Heart right ventricle (tissue), 16 donors: ENCODE measurements around the gene MVB12B. TPM values are rescaled to one million over a fixed set of nuclear protein-coding genes. Genes with fewer than 3 reads are reported as not detected.

Experiments
- ATAC-seq, 8 donors: fragments of 200-7000 bp; cut with Tn5 transposase; one replicate each; pipeline ENCODE4 v1.9.1; 2020; ENCODE audit warnings: mild to moderate bottlenecking in 8 of 8, moderate library complexity in 8 of 8, moderate number of reproducible peaks in 1 of 8
- DNase-seq, 2 donors: peaks; one replicate each; pipeline ENCODE4 v3.0.0-alpha.2; 2020
- H3K27ac ChIP-seq, 10 donors: fragments of 200-600 bp; sonication (generic) in 2 of 10; one replicate each; pipeline versions ENCODE4 v1.5.0 to v1.8.0; 2020 to 2022; ENCODE audit warnings: mild to moderate bottlenecking in 3 of 10
- H3K27me3 ChIP-seq, 7 donors: fragments of 200-600 bp; one replicate each; pipeline ENCODE4 v1.8.0; 2021 to 2022; ENCODE audit warnings: mild to moderate bottlenecking in 2 of 7
- H3K36me3 ChIP-seq, 9 donors: fragments of 200-600 bp; sonication (generic) in 1 of 9; one replicate each; pipeline versions ENCODE4 v1.5.0 to v1.8.0; 2020 to 2022; ENCODE audit warnings: mild to moderate bottlenecking in 2 of 9
- H3K4me1 ChIP-seq, 9 donors: fragments of 200-600 bp; sonication (generic) in 1 of 9; one replicate each; pipeline versions ENCODE4 v1.5.0 to v1.8.0; 2020 to 2022; ENCODE audit warnings: mild to moderate bottlenecking in 4 of 9
- H3K4me3 ChIP-seq, 10 donors: fragments of 200-600 bp; sonication (generic) in 2 of 10; one replicate each; pipeline versions ENCODE4 v1.5.0 to v1.8.0; 2020 to 2022; ENCODE audit warnings: mild to moderate bottlenecking in 7 of 10, moderate library complexity in 2 of 10
- H3K9me3 ChIP-seq, 11 donors: fragments of 200-600 bp in 10 of 11; sonication (generic) in 2 of 11; one replicate each; pipeline versions ENCODE4 v1.5.0 to v1.8.0; 2013 to 2022; ENCODE audit warnings: mild to moderate bottlenecking in 2 of 11, control low read depth in 1 of 11, moderate library complexity in 1 of 11
- WGBS, 2 donors: extraction: QIAGEN DNeasy Blood & Tissue Kit; methylation state at CpG; one replicate each; pipeline ENCODE4 v1.1.7; 2013; ENCODE audit warnings: inconsistent platforms in 1 of 2; 5-methylcytosine and 5-hydroxymethylcytosine counted together
- intact Hi-C, 10 donors: fragments of 100-400 bp; cut with DNase I; formaldehyde crosslinking; loops; one replicate each; pipeline versions ENCODE4 v1.11.1 to v1.14.2; 2022
- polyA plus RNA-seq, 2 donors: library from polyadenylated mRNA; stranded (reverse); fragments of 200-250 nt; gene quantifications; one replicate each; pipeline ENCODE4 v1.2.3, GENCODE V29; 2013
- total RNA-seq, 10 donors: library from RNA; stranded (reverse); fragmentation: NEBNext Ultra II Directional in 3 of 10; extraction: Animal tissue kit (Norgen Biotek cat#: 25700) in 3 of 10; gene quantifications; one replicate each; pipeline versions ENCODE4 v1.2.1 to v1.2.4, GENCODE V29; 2021 to 2023
- TF ChIP-seq, protein P1 (sequence below), 9 donors: fragments of 200-600 bp; sonication (generic) in 2 of 9; IDR thresholded peaks; one replicate each; pipeline versions ENCODE4 v1.5.0 to v1.8.0; 2021 to 2022; ENCODE audit warnings: antibody characterized with exemption in 9 of 9, mild to moderate bottlenecking in 5 of 9, moderate library complexity in 1 of 9
- donor health status: Arrhythmogenic right ventricular cardiomyopathy.
- donor health status: ischemic (EF 13 %, LVEDD 7.1; RV severe dilation, severe dysfunction).
- donor health status: healthy with polysubstance abuse.
- donor health status: DM: no; HTN: yes; CAD: no.
- donor health status: DM: no; HTN: no; CAD: no.
- donor health status: ischemic (EF 25% LVEDD 6.9; RV normal size, moderate dysfunction).
- donor health status: ischemic (EF 25% LVEDD 5.7; RV mildly dilated, moderate dysfunction).
- donor health status: healthy.
- donor health status: DM: yes; HTN: yes; CAD: no.
- donor health status: Ischemic cardiomyopathy.
- donor health status: ischemic (EF 35%, LVEDD 5.7; RV mildly dilated, moderate dysfunction).
- donor health status: nonischemic (EF 11% LVEDD 7.7; RV severe dilation, severe dysfunction).
- donor health status: DM: yes; HTN: yes; CAD: no.
- donor health status: PGD.
- donor health status: ischemic (EF 29% LVEDD 5.4; RV normal size, mild dysfunction).
- donor health status: nonischemic (EF 23%, LVEDD 6.1; RV moderate dilation, normal function).

The MVB12B gene
- total and polyA plus RNA-seq, 12 donors, result 2.8 to 16.5 (median 10.6) TPM

DNA sequence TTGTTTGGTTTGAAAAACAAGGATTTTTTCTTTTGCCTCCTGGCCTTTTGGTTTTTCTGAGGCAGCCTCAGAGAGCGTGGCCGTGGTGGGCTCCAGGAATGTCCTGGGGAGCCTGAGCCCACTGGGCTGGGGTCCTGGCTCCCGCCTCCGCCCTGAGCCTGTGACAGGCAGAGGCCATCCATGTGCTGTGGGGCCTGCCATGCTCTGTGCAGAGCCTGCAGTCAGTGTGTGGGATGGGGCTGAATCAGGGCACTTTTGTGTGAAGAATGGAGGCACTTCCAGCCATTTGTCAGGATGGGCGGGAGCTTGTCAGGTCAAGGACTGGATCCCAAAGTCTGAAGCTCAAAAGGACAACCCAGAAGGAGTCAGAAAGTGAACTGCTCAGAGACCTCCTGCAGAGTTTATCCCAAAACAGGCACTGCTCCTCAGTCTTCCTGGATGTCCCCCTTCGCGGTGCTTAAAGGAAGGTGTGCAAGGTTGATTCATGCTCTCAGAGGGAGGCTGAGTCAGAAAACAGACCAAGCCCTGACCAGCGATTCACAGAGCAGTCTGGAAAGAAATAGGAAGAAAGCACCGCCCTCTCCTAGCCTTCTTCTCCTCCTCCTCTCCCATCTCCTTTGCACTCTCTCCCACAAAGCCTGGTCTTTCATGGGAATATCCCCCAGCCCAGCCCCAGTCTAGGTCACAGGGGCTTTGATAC lies 53.2 kb downstream of the MVB12B start:
- TF ChIP-seq, protein P1, sequence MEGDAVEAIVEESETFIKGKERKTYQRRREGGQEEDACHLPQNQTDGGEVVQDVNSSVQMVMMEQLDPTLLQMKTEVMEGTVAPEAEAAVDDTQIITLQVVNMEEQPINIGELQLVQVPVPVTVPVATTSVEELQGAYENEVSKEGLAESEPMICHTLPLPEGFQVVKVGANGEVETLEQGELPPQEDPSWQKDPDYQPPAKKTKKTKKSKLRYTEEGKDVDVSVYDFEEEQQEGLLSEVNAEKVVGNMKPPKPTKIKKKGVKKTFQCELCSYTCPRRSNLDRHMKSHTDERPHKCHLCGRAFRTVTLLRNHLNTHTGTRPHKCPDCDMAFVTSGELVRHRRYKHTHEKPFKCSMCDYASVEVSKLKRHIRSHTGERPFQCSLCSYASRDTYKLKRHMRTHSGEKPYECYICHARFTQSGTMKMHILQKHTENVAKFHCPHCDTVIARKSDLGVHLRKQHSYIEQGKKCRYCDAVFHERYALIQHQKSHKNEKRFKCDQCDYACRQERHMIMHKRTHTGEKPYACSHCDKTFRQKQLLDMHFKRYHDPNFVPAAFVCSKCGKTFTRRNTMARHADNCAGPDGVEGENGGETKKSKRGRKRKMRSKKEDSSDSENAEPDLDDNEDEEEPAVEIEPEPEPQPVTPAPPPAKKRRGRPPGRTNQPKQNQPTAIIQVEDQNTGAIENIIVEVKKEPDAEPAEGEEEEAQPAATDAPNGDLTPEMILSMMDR (IDR thresholded peaks at IDR 0.05), result no peak
- no peaks in the 10 kb centered on the region for H3K27me3 ChIP-seq
- H3K4me1 ChIP-seq, result peaks cover 0 to 40% (median 17%) of the 10 kb centered on the region in 9 donors
- intact Hi-C loops, result no loop called here
- H3K9me3 ChIP-seq, result no peaks in the 10 kb centered on the region
- H3K4me3 ChIP-seq, result no peak overlapping the region
- H3K36me3 ChIP-seq, result peaks cover 0 to 24% (median 0%) of the 10 kb centered on the region in 9 donors
- WGBS, 2 donors, result 85 to 90% methylated on average over 9 of the region's 9 CpGs
- H3K27ac ChIP-seq, result no peak overlapping the region
- no peak for DNase-seq
- no peak for ATAC-seq

DNA sequence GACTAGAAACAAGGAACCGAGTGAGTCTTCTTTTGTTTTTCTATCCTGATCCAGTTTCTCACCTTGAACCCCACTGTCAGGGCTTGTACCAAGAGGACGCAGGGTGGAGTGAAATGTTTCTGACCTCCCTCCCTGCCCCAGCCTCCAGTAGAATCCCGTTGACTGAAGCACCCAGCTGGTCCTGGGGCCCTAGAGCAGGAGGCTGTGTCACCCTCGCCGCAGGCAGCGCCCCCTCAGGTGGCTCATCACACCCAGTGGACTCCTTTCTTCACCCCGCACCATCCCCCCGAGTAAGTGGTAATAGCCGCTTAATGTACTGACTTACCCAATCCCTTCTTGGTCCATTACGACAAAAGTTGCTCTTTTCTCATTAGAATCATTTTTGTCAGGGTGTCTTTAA lies 53.8 kb downstream of the MVB12B start:
- WGBS, 2 donors, result 87 to 93% methylated on average over 10 of the region's 10 CpGs

DNA sequence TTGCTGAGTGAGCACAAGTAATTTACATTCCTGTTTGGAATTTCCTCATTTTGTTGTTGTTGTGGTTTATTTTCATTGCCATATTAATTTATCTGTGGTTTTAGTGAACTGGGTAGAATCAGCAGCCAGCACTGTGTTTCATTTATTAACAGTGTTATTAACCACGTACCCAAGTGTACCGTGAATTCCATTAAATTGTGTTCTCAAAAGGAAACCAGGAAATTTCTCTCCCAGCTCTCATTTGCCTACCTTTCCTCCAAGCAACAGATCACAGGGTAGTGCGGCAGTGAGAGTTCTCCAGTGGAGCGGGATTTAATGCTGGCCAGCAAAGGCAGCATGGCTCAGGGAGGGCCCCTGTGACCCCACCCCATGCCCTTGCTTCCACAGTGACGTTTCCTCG lies 54.6 kb downstream of the MVB12B start:
- WGBS, 2 donors, result 88 to 96% methylated on average over 6 of the region's 6 CpGs
- DNase-seq (no peak), ATAC-seq (no peak)
- TF ChIP-seq, protein P1 (IDR thresholded peaks at IDR 0.05), result no peak
- no peak overlapping the region for H3K4me3 ChIP-seq
- peaks cover 0 to 28% (median 0%) of the 10 kb centered on the region in 9 donors for H3K36me3 ChIP-seq
- intact Hi-C loops, result no loop called here
- H3K4me1 ChIP-seq, result peaks cover 0 to 27% (median 6%) of the 10 kb centered on the region in 9 donors
- no peaks in the 10 kb centered on the region for H3K27me3 ChIP-seq
- no peak overlapping the region for H3K27ac ChIP-seq
- H3K9me3 ChIP-seq, result no peaks in the 10 kb centered on the region

More for the DNA sequence above, 53.8 kb downstream of the MVB12B start:
- H3K27me3 ChIP-seq, result no peaks in the 10 kb centered on the region
- no peak overlapping the region for H3K27ac ChIP-seq
- peaks cover 0 to 26% (median 0%) of the 10 kb centered on the region in 9 donors for H3K36me3 ChIP-seq
- H3K4me1 ChIP-seq, result peaks cover 0 to 34% (median 11%) of the 10 kb centered on the region in 9 donors
- ATAC-seq (no peak), DNase-seq (no peak)
- H3K9me3 ChIP-seq, result no peaks in the 10 kb centered on the region
- H3K4me3 ChIP-seq, result no peak overlapping the region
- TF ChIP-seq, protein P1 (IDR thresholded peaks at IDR 0.05), result no peak
- intact Hi-C loops, result no loop called here

DNA sequence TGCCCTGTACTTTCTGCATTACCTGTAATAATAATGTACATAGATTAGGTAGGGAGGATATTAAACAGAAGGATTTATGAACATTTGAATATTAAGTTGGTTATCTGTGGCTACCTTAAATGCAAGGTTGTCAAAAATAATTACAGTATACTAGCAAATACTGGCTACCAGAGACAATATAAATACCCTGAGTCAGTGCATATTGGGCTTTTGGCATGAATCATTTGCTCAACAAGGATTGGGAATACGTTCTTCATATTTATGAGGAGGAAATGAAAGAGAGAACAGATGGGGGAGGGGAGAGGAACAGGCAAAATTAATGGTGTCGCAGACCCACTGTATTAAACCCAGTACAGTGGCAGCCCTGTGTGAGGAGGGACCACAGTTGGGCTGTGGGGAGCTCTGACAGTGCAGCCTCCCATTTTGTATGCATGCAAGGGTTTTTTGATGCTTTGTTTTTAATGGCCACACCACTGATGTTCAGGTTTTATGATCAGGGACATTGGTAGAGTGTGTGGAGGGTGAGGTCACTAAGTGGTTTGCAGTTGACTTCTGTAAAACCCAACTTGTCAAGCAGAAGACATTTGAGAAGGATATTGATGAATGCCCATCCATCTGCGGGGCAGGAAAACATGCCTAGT lies 56.9 kb downstream of the MVB12B start:
- peaks cover 0 to 28% (median 4%) of the 10 kb centered on the region in 9 donors for H3K4me1 ChIP-seq
- no peaks in the 10 kb centered on the region for H3K27me3 ChIP-seq
- DNase-seq (no peak), ATAC-seq (no peak)
- intact Hi-C loops, result no loop called here
- H3K27ac ChIP-seq, result peak overlapping the region in 1 of 10 donors; percentile 18
- H3K9me3 ChIP-seq, result no peaks in the 10 kb centered on the region
- peaks cover 0 to 51% (median 8%) of the 10 kb centered on the region in 9 donors for H3K36me3 ChIP-seq
- 86 to 92% methylated on average over 3 of the region's 3 CpGs for WGBS, 2 donors
- H3K4me3 ChIP-seq, result no peak overlapping the region
- TF ChIP-seq, protein P1 (IDR thresholded peaks at IDR 0.05), result no peak
